GM23338 (cell line): ENCODE data around the gene SYNPR. TPM values are rescaled to one million over a fixed set of nuclear protein-coding genes. Genes with fewer than 3 reads are reported as not detected.

Experiments used
- ATAC-seq: fragments of 200-7000 bp; cut with Tn5 transposase; 3 replicates; pipeline ENCODE4 v1.9.1; 2020
- DNase-seq: peaks from one replicate; pipeline ENCODE4 v3.0.0-alpha.2; 2015; ENCODE audit warnings: low spot score
- H2AFZ ChIP-seq: fragments of 200-600 bp; sonication (generic); 2 replicates; pipeline ENCODE4 v1.8.0; 2016; ENCODE audit warnings: antibody characterized with exemption, mild to moderate bottlenecking, moderate library complexity
- H3F3A ChIP-seq: fragments of 200-600 bp; sonication (generic); replicated peaks from 2 replicates; pipeline ENCODE4 v1.8.0; 2017; ENCODE audit warnings: antibody characterized with exemption, mixed run types, low read depth
- H3K27ac ChIP-seq: fragments of 200-600 bp; sonication (generic); 2 replicates; pipeline ENCODE4 v1.6.1; 2016; ENCODE audit warnings: low read depth
- H3K27me3 ChIP-seq: fragments of 200-600 bp; sonication (generic); 2 replicates; pipeline ENCODE4 v1.8.0; 2016; ENCODE audit warnings: mild to moderate bottlenecking, mixed run types, moderate library complexity; ENCODE audit not compliant: insufficient read depth
- H3K36me3 ChIP-seq: fragments of 200-600 bp; sonication (generic); 2 replicates; pipeline ENCODE4 v1.8.0; 2016; ENCODE audit warnings: mild to moderate bottlenecking; ENCODE audit not compliant: insufficient read depth
- H3K4me1 ChIP-seq: fragments of 200-600 bp; sonication (generic); 2 replicates; pipeline ENCODE4 v1.8.0; 2016; ENCODE audit warnings: mild to moderate bottlenecking, moderate library complexity; ENCODE audit not compliant: insufficient read depth
- H3K4me2 ChIP-seq: fragments of 200-600 bp; sonication (generic); 2 replicates; pipeline ENCODE4 v1.7.1; 2017; ENCODE audit warnings: mixed run types
- H3K4me3 ChIP-seq: fragments of 200-600 bp; sonication (generic); 2 replicates; pipeline ENCODE4 v1.6.1; 2016; ENCODE audit warnings: mixed run types
- H3K79me2 ChIP-seq: fragments of 200-600 bp; sonication (generic); replicated peaks from 2 replicates; pipeline ENCODE4 v1.8.0; 2017; ENCODE audit warnings: mild to moderate bottlenecking; ENCODE audit not compliant: insufficient read depth
- H3K9me2 ChIP-seq: fragments of 200-600 bp; sonication (generic); 2 replicates; pipeline ENCODE4 v1.8.0; 2017; ENCODE audit not compliant: insufficient read depth
- H4K20me1 ChIP-seq: fragments of 200-600 bp; sonication (generic); replicated peaks from 2 replicates; pipeline ENCODE4 v1.8.0; 2017; ENCODE audit warnings: mild to moderate bottlenecking; ENCODE audit not compliant: insufficient read depth
- H3K27ac Mint-ChIP-seq: 2 replicates; pipeline ENCODE4 v1.8.0; 2020; ENCODE audit warnings: inconsistent platforms, mild to moderate bottlenecking, moderate library complexity, mixed read lengths
- H3K27me3 Mint-ChIP-seq: 3 replicates; pipeline ENCODE4 v1.8.0; 2022; ENCODE audit warnings: low read depth, mild to moderate bottlenecking, moderate library complexity, mixed read lengths, inconsistent platforms; ENCODE audit not compliant: insufficient read depth, poor library complexity
- H3K36me3 Mint-ChIP-seq: 3 replicates; pipeline ENCODE4 v1.8.0; 2021; ENCODE audit warnings: low read depth, mild to moderate bottlenecking, inconsistent platforms, moderate library complexity, mixed read lengths
- H3K4me1 Mint-ChIP-seq: 3 replicates; pipeline ENCODE4 v1.8.0; 2020; ENCODE audit warnings: mild to moderate bottlenecking, inconsistent platforms, mixed read lengths
- H3K4me3 Mint-ChIP-seq: 3 replicates; pipeline ENCODE4 v1.8.0; 2021; ENCODE audit warnings: moderate library complexity, mild to moderate bottlenecking, inconsistent platforms, mixed read lengths
- H3K9me3 Mint-ChIP-seq: 3 replicates; pipeline ENCODE4 v1.8.0; 2020; ENCODE audit warnings: moderate library complexity, mild to moderate bottlenecking, inconsistent platforms, mixed read lengths
- CREB1 ChIP-seq: fragments of 250-450 bp; sonication (Bioruptor Pico); IDR thresholded peaks from 2 replicates; pipeline ENCODE4 v1.5.0; 2020; ENCODE audit warnings: low read depth, mild to moderate bottlenecking, moderate library complexity
- EZH2 ChIP-seq: fragments of 200-600 bp; sonication (generic); IDR thresholded peaks from one replicate; pipeline ENCODE4 v1.8.0; 2017; ENCODE audit warnings: antibody characterized with exemption, mild to moderate bottlenecking, low read depth; ENCODE audit not compliant: unreplicated experiment
- EZH2phosphoT487 ChIP-seq: fragments of 200-600 bp; sonication (generic); IDR thresholded peaks from one replicate; pipeline ENCODE4 v1.8.1; 2018; ENCODE audit warnings: antibody characterized with exemption; ENCODE audit not compliant: unreplicated experiment
- JUNB ChIP-seq: IDR thresholded peaks from one replicate; pipeline ENCODE4 v1.6.1; 2016; ENCODE audit warnings: antibody characterized with exemption; ENCODE audit not compliant: unreplicated experiment
- NANOG ChIP-seq: IDR thresholded peaks from 2 replicates; pipeline ENCODE4 v1.6.1; 2016; ENCODE audit warnings: antibody characterized with exemption, borderline replicate concordance
- POLR2AphosphoS5 ChIP-seq: IDR thresholded peaks from 2 replicates; pipeline ENCODE4 v1.6.1; 2016; ENCODE audit warnings: antibody characterized with exemption, low read depth
- STAT1 ChIP-seq: IDR thresholded peaks from one replicate; pipeline ENCODE4 v1.6.1; 2016; ENCODE audit warnings: antibody characterized with exemption; ENCODE audit not compliant: unreplicated experiment
- ZNF114 ChIP-seq: fragments of 250-450 bp; sonication (Bioruptor Pico); IDR thresholded peaks from 2 replicates; pipeline ENCODE4 v1.5.0; 2020; ENCODE audit warnings: mild to moderate bottlenecking, moderate library complexity
- ZNF331 ChIP-seq: fragments of 250-450 bp; sonication (Bioruptor Pico); IDR thresholded peaks from 2 replicates; pipeline ENCODE4 v1.5.0; 2020; ENCODE audit warnings: low read depth, mild to moderate bottlenecking, moderate library complexity
- polyA plus RNA-seq: library from polyadenylated mRNA; unstranded; fragments of >200 nt; fragmentation: Nextera tagmentation; extraction: Ambion mirVana; gene quantifications from 2 replicates; pipeline ENCODE4 v1.2.1, GENCODE V29; 2016
- total RNA-seq: library from RNA; depleted of rRNA; stranded (reverse); fragments of >200 nt; shearing (Covaris generic); gene quantifications from 2 replicates; pipeline ENCODE4 v1.2.3, GENCODE V29; 2014
- TF ChIP-seq, protein P1 (sequence below): fragments of 250-450 bp; sonication (Bioruptor Pico); IDR thresholded peaks from 2 replicates; pipeline ENCODE4 v1.5.0; 2020; ENCODE audit warnings: mild to moderate bottlenecking, moderate library complexity
- TF ChIP-seq, protein P2 (sequence below): IDR thresholded peaks from 2 replicates; pipeline ENCODE4 v1.6.1; 2016; ENCODE audit warnings: antibody characterized with exemption
- TF ChIP-seq, protein P3 (sequence below), 2 experiments: fragments of 200-600 bp in 1 of 2; sonication (generic) in 1 of 2; conservative IDR thresholded peaks; 2 replicates each; pipeline versions ENCODE4 v1.5.1 to v1.6.1; 2016 to 2017; ENCODE audit warnings: antibody characterized with exemption in 2 of 2, low read depth in 2 of 2, mild to moderate bottlenecking in 2 of 2, moderate library complexity in 1 of 2
- TF ChIP-seq, protein P4 (sequence below): IDR thresholded peaks from one replicate; pipeline ENCODE4 v1.6.1; 2018; ENCODE audit warnings: antibody characterized with exemption; ENCODE audit not compliant: unreplicated experiment

Gene SYNPR
- total and polyA plus RNA-seq, 2 experiments from 2014 or later: 0.38 to 0.55 TPM

DNA sequence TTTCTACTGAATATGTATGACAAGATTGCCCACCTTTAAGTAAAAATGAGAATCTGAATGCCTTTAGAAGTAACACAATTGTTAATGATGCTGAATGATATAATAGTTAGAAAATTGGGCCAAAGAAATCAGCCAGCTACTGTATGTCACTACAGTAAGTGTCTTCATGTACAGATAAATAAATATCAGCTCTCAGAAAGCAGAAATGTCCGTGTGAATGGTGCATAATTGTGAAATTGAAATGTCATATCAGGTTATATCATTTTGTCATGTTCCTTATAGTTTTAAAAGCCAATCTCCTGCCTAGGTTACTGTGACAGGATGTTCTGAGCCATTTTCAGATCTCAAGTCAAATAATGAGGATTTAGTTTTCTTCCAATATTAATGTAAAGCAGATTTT is 283.8 kb downstream of the SYNPR start (continued):
- TF ChIP-seq, protein P1, sequence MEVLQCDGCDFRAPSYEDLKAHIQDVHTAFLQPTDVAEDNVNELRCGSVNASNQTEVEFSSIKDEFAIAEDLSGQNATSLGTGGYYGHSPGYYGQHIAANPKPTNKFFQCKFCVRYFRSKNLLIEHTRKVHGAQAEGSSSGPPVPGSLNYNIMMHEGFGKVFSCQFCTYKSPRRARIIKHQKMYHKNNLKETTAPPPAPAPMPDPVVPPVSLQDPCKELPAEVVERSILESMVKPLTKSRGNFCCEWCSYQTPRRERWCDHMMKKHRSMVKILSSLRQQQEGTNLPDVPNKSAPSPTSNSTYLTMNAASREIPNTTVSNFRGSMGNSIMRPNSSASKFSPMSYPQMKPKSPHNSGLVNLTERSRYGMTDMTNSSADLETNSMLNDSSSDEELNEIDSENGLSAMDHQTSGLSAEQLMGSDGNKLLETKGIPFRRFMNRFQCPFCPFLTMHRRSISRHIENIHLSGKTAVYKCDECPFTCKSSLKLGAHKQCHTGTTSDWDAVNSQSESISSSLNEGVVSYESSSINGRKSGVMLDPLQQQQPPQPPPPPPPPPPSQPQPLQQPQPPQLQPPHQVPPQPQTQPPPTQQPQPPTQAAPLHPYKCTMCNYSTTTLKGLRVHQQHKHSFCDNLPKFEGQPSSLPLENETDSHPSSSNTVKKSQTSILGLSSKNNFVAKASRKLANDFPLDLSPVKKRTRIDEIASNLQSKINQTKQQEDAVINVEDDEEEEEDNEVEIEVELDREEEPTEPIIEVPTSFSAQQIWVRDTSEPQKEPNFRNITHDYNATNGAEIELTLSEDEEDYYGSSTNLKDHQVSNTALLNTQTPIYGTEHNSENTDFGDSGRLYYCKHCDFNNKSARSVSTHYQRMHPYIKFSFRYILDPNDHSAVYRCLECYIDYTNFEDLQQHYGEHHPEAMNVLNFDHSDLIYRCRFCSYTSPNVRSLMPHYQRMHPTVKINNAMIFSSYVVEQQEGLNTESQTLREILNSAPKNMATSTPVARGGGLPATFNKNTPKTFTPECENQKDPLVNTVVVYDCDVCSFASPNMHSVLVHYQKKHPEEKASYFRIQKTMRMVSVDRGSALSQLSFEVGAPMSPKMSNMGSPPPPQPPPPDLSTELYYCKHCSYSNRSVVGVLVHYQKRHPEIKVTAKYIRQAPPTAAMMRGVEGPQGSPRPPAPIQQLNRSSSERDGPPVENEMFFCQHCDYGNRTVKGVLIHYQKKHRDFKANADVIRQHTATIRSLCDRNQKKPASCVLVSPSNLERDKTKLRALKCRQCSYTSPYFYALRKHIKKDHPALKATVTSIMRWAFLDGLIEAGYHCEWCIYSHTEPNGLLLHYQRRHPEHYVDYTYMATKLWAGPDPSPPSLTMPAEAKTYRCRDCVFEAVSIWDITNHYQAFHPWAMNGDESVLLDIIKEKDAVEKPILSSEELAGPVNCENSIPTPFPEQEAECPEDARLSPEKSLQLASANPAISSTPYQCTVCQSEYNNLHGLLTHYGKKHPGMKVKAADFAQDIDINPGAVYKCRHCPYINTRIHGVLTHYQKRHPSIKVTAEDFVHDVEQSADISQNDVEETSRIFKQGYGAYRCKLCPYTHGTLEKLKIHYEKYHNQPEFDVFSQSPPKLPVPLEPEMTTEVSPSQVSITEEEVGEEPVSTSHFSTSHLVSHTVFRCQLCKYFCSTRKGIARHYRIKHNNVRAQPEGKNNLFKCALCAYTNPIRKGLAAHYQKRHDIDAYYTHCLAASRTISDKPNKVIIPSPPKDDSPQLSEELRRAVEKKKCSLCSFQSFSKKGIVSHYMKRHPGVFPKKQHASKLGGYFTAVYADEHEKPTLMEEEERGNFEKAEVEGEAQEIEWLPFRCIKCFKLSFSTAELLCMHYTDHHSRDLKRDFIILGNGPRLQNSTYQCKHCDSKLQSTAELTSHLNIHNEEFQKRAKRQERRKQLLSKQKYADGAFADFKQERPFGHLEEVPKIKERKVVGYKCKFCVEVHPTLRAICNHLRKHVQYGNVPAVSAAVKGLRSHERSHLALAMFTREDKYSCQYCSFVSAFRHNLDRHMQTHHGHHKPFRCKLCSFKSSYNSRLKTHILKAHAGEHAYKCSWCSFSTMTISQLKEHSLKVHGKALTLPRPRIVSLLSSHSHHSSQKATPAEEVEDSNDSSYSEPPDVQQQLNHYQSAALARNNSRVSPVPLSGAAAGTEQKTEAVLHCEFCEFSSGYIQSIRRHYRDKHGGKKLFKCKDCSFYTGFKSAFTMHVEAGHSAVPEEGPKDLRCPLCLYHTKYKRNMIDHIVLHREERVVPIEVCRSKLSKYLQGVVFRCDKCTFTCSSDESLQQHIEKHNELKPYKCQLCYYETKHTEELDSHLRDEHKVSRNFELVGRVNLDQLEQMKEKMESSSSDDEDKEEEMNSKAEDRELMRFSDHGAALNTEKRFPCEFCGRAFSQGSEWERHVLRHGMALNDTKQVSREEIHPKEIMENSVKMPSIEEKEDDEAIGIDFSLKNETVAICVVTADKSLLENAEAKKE (CRISPR knock-in tag): no peak

DNA sequence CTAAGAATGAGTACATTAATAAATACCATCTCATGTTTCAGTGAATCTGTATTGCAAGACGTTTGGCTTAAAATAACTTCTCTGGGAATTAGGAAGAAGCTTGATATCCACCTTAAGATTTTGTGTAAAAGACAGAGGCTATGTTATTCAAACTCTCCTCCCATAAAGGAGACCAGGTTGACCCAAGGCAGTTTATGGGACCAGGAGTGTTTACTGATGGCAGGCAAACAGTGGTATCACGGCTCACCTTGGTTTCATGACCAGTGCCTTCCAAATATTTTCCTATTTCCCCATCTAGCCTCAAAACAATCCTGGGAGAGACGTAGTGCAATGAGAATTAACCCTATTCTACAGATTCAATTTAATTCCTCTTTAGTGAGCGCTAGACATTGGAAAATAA is 284.2 kb downstream of the SYNPR start:
- no peak overlapping the region for H3K27ac ChIP-seq
- Mint-ChIP-seq H3K27me3 (no peaks in the 10 kb centered on the region), H3K27ac (no peak overlapping the region)

More for the DNA sequence above, 284.2 kb downstream of the SYNPR start:
- Histone ChIP-seq H4K20me1 (no peaks in the 10 kb centered on the region), H3K36me3 (no peaks in the 10 kb centered on the region), H3K4me1 (peaks cover 2% of the 10 kb centered on the region), H3K4me2 (no peak overlapping the region), H3K27me3 (no peaks in the 10 kb centered on the region), H3F3A (no peaks in the 10 kb centered on the region), H2AFZ (no peak overlapping the region), H3K79me2 (no peaks in the 10 kb centered on the region), H3K9me2 (no peaks in the 10 kb centered on the region), H3K4me3 (no peak overlapping the region)
- ATAC-seq (no peak), DNase-seq (no peak)
- Mint-ChIP-seq H3K4me1 (peaks cover 3% of the 10 kb centered on the region; the same call in 2 of the 3 replicates), H3K4me3 (no peak overlapping the region), H3K36me3 (no peaks in the 10 kb centered on the region), H3K9me3 (peaks cover 3% of the 10 kb centered on the region; the same call in 1 of the 3 replicates)
- TF ChIP-seq ZNF114 (CRISPR knock-in tag) (no peak), NANOG (no peak), ZNF331 (CRISPR knock-in tag) (no peak), CREB1 (CRISPR knock-in tag) (no peak), EZH2phosphoT487 (no peak), JUNB (no peak), POLR2AphosphoS5 (no peak), EZH2 (no peak), STAT1 (no peak)
- TF ChIP-seq, protein P2, sequence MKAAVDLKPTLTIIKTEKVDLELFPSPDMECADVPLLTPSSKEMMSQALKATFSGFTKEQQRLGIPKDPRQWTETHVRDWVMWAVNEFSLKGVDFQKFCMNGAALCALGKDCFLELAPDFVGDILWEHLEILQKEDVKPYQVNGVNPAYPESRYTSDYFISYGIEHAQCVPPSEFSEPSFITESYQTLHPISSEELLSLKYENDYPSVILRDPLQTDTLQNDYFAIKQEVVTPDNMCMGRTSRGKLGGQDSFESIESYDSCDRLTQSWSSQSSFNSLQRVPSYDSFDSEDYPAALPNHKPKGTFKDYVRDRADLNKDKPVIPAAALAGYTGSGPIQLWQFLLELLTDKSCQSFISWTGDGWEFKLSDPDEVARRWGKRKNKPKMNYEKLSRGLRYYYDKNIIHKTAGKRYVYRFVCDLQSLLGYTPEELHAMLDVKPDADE: no peak
- TF ChIP-seq, protein P3, sequence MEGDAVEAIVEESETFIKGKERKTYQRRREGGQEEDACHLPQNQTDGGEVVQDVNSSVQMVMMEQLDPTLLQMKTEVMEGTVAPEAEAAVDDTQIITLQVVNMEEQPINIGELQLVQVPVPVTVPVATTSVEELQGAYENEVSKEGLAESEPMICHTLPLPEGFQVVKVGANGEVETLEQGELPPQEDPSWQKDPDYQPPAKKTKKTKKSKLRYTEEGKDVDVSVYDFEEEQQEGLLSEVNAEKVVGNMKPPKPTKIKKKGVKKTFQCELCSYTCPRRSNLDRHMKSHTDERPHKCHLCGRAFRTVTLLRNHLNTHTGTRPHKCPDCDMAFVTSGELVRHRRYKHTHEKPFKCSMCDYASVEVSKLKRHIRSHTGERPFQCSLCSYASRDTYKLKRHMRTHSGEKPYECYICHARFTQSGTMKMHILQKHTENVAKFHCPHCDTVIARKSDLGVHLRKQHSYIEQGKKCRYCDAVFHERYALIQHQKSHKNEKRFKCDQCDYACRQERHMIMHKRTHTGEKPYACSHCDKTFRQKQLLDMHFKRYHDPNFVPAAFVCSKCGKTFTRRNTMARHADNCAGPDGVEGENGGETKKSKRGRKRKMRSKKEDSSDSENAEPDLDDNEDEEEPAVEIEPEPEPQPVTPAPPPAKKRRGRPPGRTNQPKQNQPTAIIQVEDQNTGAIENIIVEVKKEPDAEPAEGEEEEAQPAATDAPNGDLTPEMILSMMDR (conservative IDR thresholded peaks at IDR 0.05; ENCODE audit: low read depth in 2 of 2): no peak
- TF ChIP-seq, protein P4, sequence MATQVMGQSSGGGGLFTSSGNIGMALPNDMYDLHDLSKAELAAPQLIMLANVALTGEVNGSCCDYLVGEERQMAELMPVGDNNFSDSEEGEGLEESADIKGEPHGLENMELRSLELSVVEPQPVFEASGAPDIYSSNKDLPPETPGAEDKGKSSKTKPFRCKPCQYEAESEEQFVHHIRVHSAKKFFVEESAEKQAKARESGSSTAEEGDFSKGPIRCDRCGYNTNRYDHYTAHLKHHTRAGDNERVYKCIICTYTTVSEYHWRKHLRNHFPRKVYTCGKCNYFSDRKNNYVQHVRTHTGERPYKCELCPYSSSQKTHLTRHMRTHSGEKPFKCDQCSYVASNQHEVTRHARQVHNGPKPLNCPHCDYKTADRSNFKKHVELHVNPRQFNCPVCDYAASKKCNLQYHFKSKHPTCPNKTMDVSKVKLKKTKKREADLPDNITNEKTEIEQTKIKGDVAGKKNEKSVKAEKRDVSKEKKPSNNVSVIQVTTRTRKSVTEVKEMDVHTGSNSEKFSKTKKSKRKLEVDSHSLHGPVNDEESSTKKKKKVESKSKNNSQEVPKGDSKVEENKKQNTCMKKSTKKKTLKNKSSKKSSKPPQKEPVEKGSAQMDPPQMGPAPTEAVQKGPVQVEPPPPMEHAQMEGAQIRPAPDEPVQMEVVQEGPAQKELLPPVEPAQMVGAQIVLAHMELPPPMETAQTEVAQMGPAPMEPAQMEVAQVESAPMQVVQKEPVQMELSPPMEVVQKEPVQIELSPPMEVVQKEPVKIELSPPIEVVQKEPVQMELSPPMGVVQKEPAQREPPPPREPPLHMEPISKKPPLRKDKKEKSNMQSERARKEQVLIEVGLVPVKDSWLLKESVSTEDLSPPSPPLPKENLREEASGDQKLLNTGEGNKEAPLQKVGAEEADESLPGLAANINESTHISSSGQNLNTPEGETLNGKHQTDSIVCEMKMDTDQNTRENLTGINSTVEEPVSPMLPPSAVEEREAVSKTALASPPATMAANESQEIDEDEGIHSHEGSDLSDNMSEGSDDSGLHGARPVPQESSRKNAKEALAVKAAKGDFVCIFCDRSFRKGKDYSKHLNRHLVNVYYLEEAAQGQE: no peak
